SK-N-MC (cell line): ENCODE data around the gene CACNA2D1.

Experiments
- EZH2 ChIP-seq: fragments of 200-600 bp; sonication (generic); IDR thresholded peaks from one replicate; pipeline ENCODE4 v1.6.1; 2017; ENCODE audit warnings: antibody characterized with exemption
- FOXP2 ChIP-seq: optimal IDR thresholded peaks from 2 replicates; pipeline ENCODE3; 2011; ENCODE audit warnings: mild to moderate bottlenecking, moderate library complexity; ENCODE audit not compliant: insufficient read depth; ENCODE audit errors: extremely low read length, control extremely low read depth
- POLR2AphosphoS5 ChIP-seq: IDR thresholded peaks from 2 replicates; pipeline ENCODE4 v1.6.1; 2012; ENCODE audit warnings: mild to moderate bottlenecking, low read depth, low read length, borderline replicate concordance

GRCh38 chr7:82210416-82211184 is 233.0 kb downstream of the CACNA2D1 start:
- TF ChIP-seq POLR2AphosphoS5 (no peak), EZH2 (no peak), FOXP2 (no peak)
